Esophagus muscularis mucosa (tissue), 4 donors: ENCODE data around the gene GNG11. TPM values are rescaled to one million over a fixed set of nuclear protein-coding genes. Genes with fewer than 3 reads are reported as not detected.

Source experiments
- DNase-seq: peaks from one replicate; pipeline ENCODE4 v3.0.0-alpha.2; 2017; ENCODE audit errors: extremely low spot score
- H3K27ac ChIP-seq, 4 donors: fragments of 200-600 bp; sonication (generic); replicated peaks in 1 of 4; 1 replicate in 3 of 4; 2 replicates in 1 of 4; pipeline ENCODE4 v1.5.1; 2016 to 2019; ENCODE audit warnings: mild to moderate bottlenecking in 1 of 4
- H3K27me3 ChIP-seq, 4 donors: fragments of 200-600 bp; sonication (generic); one replicate each; pipeline versions ENCODE4 v1.5.1 to v1.6.0; 2016 to 2019
- H3K36me3 ChIP-seq, 4 donors: fragments of 200-600 bp; sonication (generic); one replicate each; pipeline ENCODE4 v1.5.1; 2016 to 2019
- H3K4me1 ChIP-seq, 4 donors: fragments of 200-600 bp; sonication (generic); one replicate each; pipeline ENCODE4 v1.5.1; 2016 to 2019
- H3K4me3 ChIP-seq, 4 donors: fragments of 200-600 bp; sonication (generic); 1 replicate in 2 of 4; 2 replicates in 2 of 4; pipeline ENCODE4 v1.5.1; 2016 to 2019; ENCODE audit warnings: mild to moderate bottlenecking in 4 of 4, moderate library complexity in 1 of 4
- H3K9me3 ChIP-seq, 4 donors: fragments of 200-600 bp; sonication (generic); 1 replicate in 3 of 4; 2 replicates in 1 of 4; pipeline ENCODE4 v1.5.1; 2016 to 2019
- EP300 ChIP-seq: sonication (generic); formaldehyde crosslinking; IDR thresholded peaks from one replicate; pipeline ENCODE4 v1.6.1; 2017; ENCODE audit warnings: antibody characterized with exemption
- POLR2A ChIP-seq: fragments of 450-650 bp; IDR thresholded peaks from one replicate; pipeline ENCODE4 v1.6.1; 2017; ENCODE audit warnings: antibody characterized with exemption, moderate library complexity, mild to moderate bottlenecking, low read depth
- POLR2AphosphoS5 ChIP-seq, 2 donors: sonication (generic); formaldehyde crosslinking; IDR thresholded peaks; one replicate each; pipeline ENCODE4 v1.6.1; 2017; ENCODE audit warnings: antibody characterized with exemption in 2 of 2
- WGBS: methylation state at CpG from one replicate; pipeline ENCODE4 v1.1.5; 2018; 5-methylcytosine and 5-hydroxymethylcytosine counted together
- intact Hi-C: fragments of 100-400 bp; cut with DNase I; formaldehyde crosslinking; loops from one replicate; pipeline ENCODE4 v1.15.1; 2023
- total RNA-seq, 4 donors: library from RNA; depleted of rRNA; stranded (reverse); fragments of >200 nt; gene quantifications; one replicate each; pipeline versions ENCODE4 v1.1.0 to v1.2.1, GENCODE V29; 2016
- TF ChIP-seq, protein P1 (sequence below), 3 experiments: fragments of 200-600 bp in 2 of 3; fragments of 450-650 bp in 1 of 3; sonication (generic) in 2 of 3; IDR thresholded peaks; one replicate each; pipeline ENCODE4 v1.5.1; 2017 to 2019; ENCODE audit warnings: antibody characterized with exemption in 3 of 3, mild to moderate bottlenecking in 2 of 3, moderate library complexity in 1 of 3

Gene GNG11
- total RNA-seq, 4 donors from 2014 or later: 19.9 to 26.0 (median 22.3) TPM

DNA sequence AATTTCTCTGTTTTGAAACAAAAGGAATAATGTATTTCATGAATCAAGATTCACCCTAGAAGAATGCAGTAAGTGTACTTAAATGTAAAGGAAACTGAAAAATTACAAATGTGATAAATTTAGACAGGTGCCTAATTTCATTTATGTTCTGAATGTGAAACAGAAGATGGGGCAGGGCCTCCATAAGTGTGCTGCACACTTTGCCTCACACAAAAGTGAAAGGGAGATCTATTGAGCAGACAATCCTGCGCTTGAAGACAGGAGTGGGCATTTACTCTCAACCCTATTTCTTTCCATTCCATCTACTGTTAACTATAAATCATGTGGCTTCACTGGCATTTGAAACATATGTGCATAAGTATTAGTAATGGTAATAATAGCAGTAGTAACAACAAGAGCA lies 36.2 kb downstream of the GNG11 start:
- 86% methylated on average over 1 of the region's 1 CpG for WGBS
- Histone ChIP-seq H3K36me3 (no peaks in the 10 kb centered on the region), H3K9me3 (no peaks in the 10 kb centered on the region), H3K27ac (no peak overlapping the region), H3K4me3 (no peak overlapping the region), H3K27me3 (no peaks in the 10 kb centered on the region), H3K4me1 (no peaks in the 10 kb centered on the region)
- TF ChIP-seq POLR2AphosphoS5 (IDR thresholded peaks at IDR 0.05): no peak
- TF ChIP-seq EP300: no peak
- TF ChIP-seq, protein P1, sequence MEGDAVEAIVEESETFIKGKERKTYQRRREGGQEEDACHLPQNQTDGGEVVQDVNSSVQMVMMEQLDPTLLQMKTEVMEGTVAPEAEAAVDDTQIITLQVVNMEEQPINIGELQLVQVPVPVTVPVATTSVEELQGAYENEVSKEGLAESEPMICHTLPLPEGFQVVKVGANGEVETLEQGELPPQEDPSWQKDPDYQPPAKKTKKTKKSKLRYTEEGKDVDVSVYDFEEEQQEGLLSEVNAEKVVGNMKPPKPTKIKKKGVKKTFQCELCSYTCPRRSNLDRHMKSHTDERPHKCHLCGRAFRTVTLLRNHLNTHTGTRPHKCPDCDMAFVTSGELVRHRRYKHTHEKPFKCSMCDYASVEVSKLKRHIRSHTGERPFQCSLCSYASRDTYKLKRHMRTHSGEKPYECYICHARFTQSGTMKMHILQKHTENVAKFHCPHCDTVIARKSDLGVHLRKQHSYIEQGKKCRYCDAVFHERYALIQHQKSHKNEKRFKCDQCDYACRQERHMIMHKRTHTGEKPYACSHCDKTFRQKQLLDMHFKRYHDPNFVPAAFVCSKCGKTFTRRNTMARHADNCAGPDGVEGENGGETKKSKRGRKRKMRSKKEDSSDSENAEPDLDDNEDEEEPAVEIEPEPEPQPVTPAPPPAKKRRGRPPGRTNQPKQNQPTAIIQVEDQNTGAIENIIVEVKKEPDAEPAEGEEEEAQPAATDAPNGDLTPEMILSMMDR (IDR thresholded peaks at IDR 0.05): no peak
- TF ChIP-seq POLR2A: no peak
- intact Hi-C loops: no loop called here
- DNase-seq: no peak

DNA sequence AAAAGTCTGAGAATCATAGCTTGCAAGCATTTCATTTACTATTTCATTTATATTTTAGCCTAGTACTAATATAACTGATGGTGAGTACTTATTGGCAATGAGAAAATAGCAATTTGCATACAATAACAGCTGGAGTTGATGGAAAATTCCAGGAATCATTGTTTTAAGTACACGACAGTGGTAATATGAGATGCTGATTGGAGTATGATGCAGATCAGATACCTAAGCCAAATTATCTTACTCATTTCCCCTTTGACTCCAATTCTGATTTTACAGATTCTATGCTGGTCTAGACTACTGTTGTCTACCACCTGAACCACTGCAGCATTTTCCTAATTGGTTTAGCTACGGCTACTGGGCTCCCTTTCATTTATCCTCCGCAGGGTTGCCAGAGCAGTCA lies 36.7 kb downstream of the GNG11 start:
- no peak overlapping the region for H3K27ac ChIP-seq
- H3K36me3 ChIP-seq: no peaks in the 10 kb centered on the region
- no peaks in the 10 kb centered on the region for H3K27me3 ChIP-seq
- intact Hi-C loops: no loop called here
- no peaks in the 10 kb centered on the region for H3K4me1 ChIP-seq
- H3K9me3 ChIP-seq: no peaks in the 10 kb centered on the region
- H3K4me3 ChIP-seq: no peak overlapping the region
- no peak for DNase-seq
- WGBS: 79% methylated on average over 3 of the region's 3 CpGs
- TF ChIP-seq, protein P1 (IDR thresholded peaks at IDR 0.05): no peak
- no peak for TF ChIP-seq POLR2AphosphoS5 (IDR thresholded peaks at IDR 0.05)
- no peak for TF ChIP-seq POLR2A
- no peak for TF ChIP-seq EP300

DNA sequence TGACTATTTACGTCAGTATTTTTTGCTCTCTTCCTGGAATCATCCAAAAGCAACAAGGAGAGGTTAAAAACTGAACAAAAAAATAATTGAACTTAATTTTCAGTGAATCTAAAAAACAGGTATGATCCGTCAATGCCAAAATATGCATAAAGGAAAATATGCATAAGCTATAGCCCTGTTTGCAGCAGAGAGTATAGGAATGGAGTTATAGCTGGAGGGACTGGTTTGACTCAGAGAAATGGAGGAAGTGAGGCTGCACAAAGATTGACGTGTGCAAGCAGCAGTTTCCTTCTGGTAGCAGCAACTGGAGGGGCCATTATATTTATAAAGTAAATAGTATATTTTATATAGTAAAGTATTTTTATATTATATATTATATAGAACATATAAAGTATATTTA lies 37.1 kb downstream of the GNG11 start:
- WGBS: 75% methylated on average over 3 of the region's 3 CpGs
- no peaks in the 10 kb centered on the region for H3K9me3 ChIP-seq
- no peak overlapping the region for H3K4me3 ChIP-seq
- no peaks in the 10 kb centered on the region for H3K27me3 ChIP-seq
- no peaks in the 10 kb centered on the region for H3K36me3 ChIP-seq
- TF ChIP-seq, protein P1 (IDR thresholded peaks at IDR 0.05): no peak
- no peak for TF ChIP-seq POLR2A
- no peak for TF ChIP-seq EP300
- no peak for TF ChIP-seq POLR2AphosphoS5 (IDR thresholded peaks at IDR 0.05)
- no peaks in the 10 kb centered on the region for H3K4me1 ChIP-seq
- intact Hi-C loops: no loop called here
- H3K27ac ChIP-seq: no peak overlapping the region
- no peak for DNase-seq

DNA sequence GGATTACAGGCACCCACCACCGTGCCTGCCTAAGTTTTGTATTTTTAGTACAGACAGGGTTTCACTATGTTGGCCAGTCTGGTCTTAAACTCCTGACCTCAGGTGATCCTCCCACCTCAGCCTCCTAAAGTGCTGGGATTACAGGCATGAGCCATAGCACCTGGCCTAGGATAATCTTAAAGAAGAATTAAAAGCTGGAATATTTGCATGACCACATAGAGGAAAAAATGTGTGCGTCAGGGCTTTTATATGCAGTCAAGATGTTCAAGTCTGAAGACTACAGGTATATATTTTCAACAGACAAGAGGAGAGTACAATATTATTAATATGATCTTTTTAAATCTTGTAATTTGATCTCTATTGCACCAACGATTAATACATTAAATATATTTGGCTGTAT lies 39.5 kb downstream of the GNG11 start:
- WGBS: 90% methylated on average over 3 of the region's 3 CpGs
- Histone ChIP-seq H3K9me3 (no peaks in the 10 kb centered on the region), H3K27ac (no peak overlapping the region), H3K4me3 (no peak overlapping the region), H3K27me3 (no peaks in the 10 kb centered on the region), H3K4me1 (no peaks in the 10 kb centered on the region), H3K36me3 (no peaks in the 10 kb centered on the region)
- intact Hi-C loops: no loop called here
- DNase-seq: no peak
- TF ChIP-seq, protein P1 (IDR thresholded peaks at IDR 0.05): no peak
- TF ChIP-seq POLR2A (no peak), POLR2AphosphoS5 (IDR thresholded peaks at IDR 0.05) (no peak), EP300 (no peak)

DNA sequence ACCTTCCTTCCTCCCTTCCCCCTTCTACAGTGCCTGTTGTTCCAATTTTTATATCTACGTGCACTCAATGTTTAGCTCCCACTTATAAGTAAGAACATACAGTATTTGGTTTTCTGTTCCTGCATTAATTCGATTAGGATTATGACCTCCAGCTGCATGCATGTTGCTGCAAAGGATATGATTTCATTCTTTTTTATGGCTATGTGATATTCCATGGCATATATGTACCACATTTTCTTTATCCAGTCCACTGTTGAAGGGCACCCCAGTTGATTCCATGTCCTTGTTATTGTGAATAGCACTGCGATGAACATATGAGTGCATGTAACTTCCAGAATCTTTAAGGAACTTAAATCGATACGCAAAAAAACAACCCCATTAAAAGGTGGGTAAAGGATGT lies 42.7 kb downstream of the GNG11 start:
- no peaks in the 10 kb centered on the region for H3K27me3 ChIP-seq
- intact Hi-C loops: no loop called here

More for the DNA sequence above, 42.7 kb downstream of the GNG11 start:
- Histone ChIP-seq H3K4me3 (no peak overlapping the region), H3K4me1 (no peaks in the 10 kb centered on the region), H3K36me3 (no peaks in the 10 kb centered on the region), H3K27ac (no peak overlapping the region), H3K9me3 (no peaks in the 10 kb centered on the region)
- DNase-seq: no peak
- WGBS: 95% methylated on average over 5 of the region's 5 CpGs
- TF ChIP-seq POLR2AphosphoS5 (IDR thresholded peaks at IDR 0.05): no peak
- TF ChIP-seq EP300: no peak
- TF ChIP-seq, protein P1 (IDR thresholded peaks at IDR 0.05): no peak
- TF ChIP-seq POLR2A: no peak
